GM19351 (cell line): ENCODE data around the gene TTC12.

Experiments
- ATAC-seq: cut with Tn5 transposase; IDR thresholded peaks from one replicate; pipeline ENCODE4 v1.9.1; 2021; ENCODE audit warnings: mild to moderate bottlenecking, moderate library complexity; ENCODE audit not compliant: unreplicated experiment

Gene TTC12

GRCh38 chr11:113324250-113324649 lies 9.9 kb downstream of the TTC12 start:
- ATAC-seq = no peak

GRCh38 chr11:113329725-113330124 lies 15.3 kb downstream of the TTC12 start:
- no peak for ATAC-seq

GRCh38 chr11:113331441-113331840 lies 17.1 kb downstream of the TTC12 start:
- no peak for ATAC-seq

- no peak for ATAC-seq
Measured at GRCh38 chr11:113332023-113332422, 17.6 kb downstream of the TTC12 start.

GRCh38 chr11:113332638-113333329 lies 18.4 kb downstream of the TTC12 start:
- ATAC-seq = no peak

GRCh38 chr11:113334183-113334582 lies 19.8 kb downstream of the TTC12 start:
- peak; percentile 72 for ATAC-seq

- ATAC-seq = no peak
Measured at GRCh38 chr11:113338730-113339129, 24.3 kb downstream of the TTC12 start.

GRCh38 chr11:113339929-113340589 lies 25.7 kb downstream of the TTC12 start:
- no peak for ATAC-seq

GRCh38 chr11:113341388-113342165 lies 27.2 kb downstream of the TTC12 start:
- no peak for ATAC-seq

- no peak for ATAC-seq
Measured at GRCh38 chr11:113345978-113346377, 31.6 kb downstream of the TTC12 start.

GRCh38 chr11:113349528-113349927 lies 35.1 kb downstream of the TTC12 start:
- no peak for ATAC-seq

GRCh38 chr11:113350336-113351067 lies 36.1 kb downstream of the TTC12 start:
- no peak for ATAC-seq

GRCh38 chr11:113351068-113351450 lies 36.7 kb downstream of the TTC12 start:
- no peak for ATAC-seq

- ATAC-seq = no peak
Measured at GRCh38 chr11:113351480-113351879, 37.1 kb downstream of the TTC12 start.

GRCh38 chr11:113356203-113356602 lies 41.8 kb downstream of the TTC12 start:
- no peak for ATAC-seq

GRCh38 chr11:113363406-113363805 lies 49.0 kb downstream of the TTC12 start:
- no peak for ATAC-seq

- no peak for ATAC-seq
Measured at GRCh38 chr11:113363996-113364641, 49.7 kb downstream of the TTC12 start.

- ATAC-seq = no peak
Measured at GRCh38 chr11:113365895-113366294, 51.5 kb downstream of the TTC12 start.

GRCh38 chr11:113369411-113369810 lies 55.0 kb downstream of the TTC12 start:
- ATAC-seq = no peak

- no peak for ATAC-seq
Measured at GRCh38 chr11:113370634-113371033, 56.3 kb downstream of the TTC12 start.

- ATAC-seq = no peak
Measured at GRCh38 chr11:113372309-113372708, 57.9 kb downstream of the TTC12 start.
